Epithelial cell of esophagus (primary cell): ENCODE data around the gene TRMT44.

Experiments
- DNase-seq: peaks from one replicate; pipeline ENCODE4 v3.0.0; 2010; ENCODE audit warnings: low read depth
- H3K4me3 ChIP-seq: 2 replicates; pipeline ENCODE4 v1.5.1; 2011; ENCODE audit warnings: mild to moderate bottlenecking, low read length, control low read depth
- CTCF ChIP-seq: IDR thresholded peaks from 2 replicates; pipeline ENCODE4 v1.5.1; 2011; ENCODE audit warnings: low read depth, mild to moderate bottlenecking, low read length, control low read depth, inconsistent platforms; ENCODE audit not compliant: insufficient read depth; ENCODE audit errors: missing control alignments

TRMT44 gene

GRCh38 chr4:8401665-8402064 is 38.9 kb upstream of the TRMT44 start:
- no peak for DNase-seq
- H3K4me3 ChIP-seq: no peak overlapping the region
- no peak for TF ChIP-seq CTCF

- no peak for DNase-seq
- no peak overlapping the region for H3K4me3 ChIP-seq
- TF ChIP-seq CTCF: no peak
Measured at GRCh38 chr4:8402181-8402597, 38.4 kb upstream of the TRMT44 start.

- no peak for TF ChIP-seq CTCF
- no peak for DNase-seq
Measured at GRCh38 chr4:8402640-8403039, 37.9 kb upstream of the TRMT44 start.

GRCh38 chr4:8403173-8403753 is 37.3 kb upstream of the TRMT44 start:
- H3K4me3 ChIP-seq: no peak overlapping the region
- TF ChIP-seq CTCF: peak; percentile 88
- DNase-seq: peak; percentile 74

More at GRCh38 chr4:8402640-8403039, 37.9 kb upstream of the TRMT44 start:
- no peak overlapping the region for H3K4me3 ChIP-seq

GRCh38 chr4:8403976-8404375 is 36.6 kb upstream of the TRMT44 start:
- no peak for DNase-seq
- H3K4me3 ChIP-seq: no peak overlapping the region
- TF ChIP-seq CTCF: no peak

GRCh38 chr4:8404791-8405515 is 35.6 kb upstream of the TRMT44 start:
- no peak for TF ChIP-seq CTCF
- no peak overlapping the region for H3K4me3 ChIP-seq
- DNase-seq: no peak

- H3K4me3 ChIP-seq: no peak overlapping the region
- TF ChIP-seq CTCF: no peak
- no peak for DNase-seq
Measured at GRCh38 chr4:8405516-8405875, 35.1 kb upstream of the TRMT44 start.
